GM19351 (cell line): ENCODE results near the gene LMF1.
"Not testable (repeated sequence)": the region's sequence is repeated elsewhere in the genome, so short reads cannot be mapped to it uniquely, and the experiment has no call there.

Experiments
- ATAC-seq: cut with Tn5 transposase; IDR thresholded peaks from one replicate; pipeline ENCODE4 v1.9.1; 2021; ENCODE audit warnings: mild to moderate bottlenecking, moderate library complexity; ENCODE audit not compliant: unreplicated experiment

The LMF1 gene

GRCh38 chr16:886084-886543 is 84.7 kb downstream of the LMF1 start:
- ATAC-seq: no peak

- no peak for ATAC-seq
Measured at GRCh38 chr16:885391-885790, 85.4 kb downstream of the LMF1 start.

GRCh38 chr16:884232-884631 is 86.6 kb downstream of the LMF1 start:
- no peak for ATAC-seq

GRCh38 chr16:883781-884180 is 87.0 kb downstream of the LMF1 start:
- ATAC-seq: no peak

- ATAC-seq: no peak
Measured at GRCh38 chr16:883340-883739, 87.4 kb downstream of the LMF1 start.

GRCh38 chr16:882671-883070 is 88.1 kb downstream of the LMF1 start:
- ATAC-seq: not testable (repeated sequence)

GRCh38 chr16:882256-882655 is 88.5 kb downstream of the LMF1 start:
- no peak for ATAC-seq

- no peak for ATAC-seq
Measured at GRCh38 chr16:881219-882097, 89.3 kb downstream of the LMF1 start.

GRCh38 chr16:880471-881171 is 90.2 kb downstream of the LMF1 start:
- no peak for ATAC-seq

- ATAC-seq: no peak
Measured at GRCh38 chr16:879986-880385, 90.8 kb downstream of the LMF1 start.

- ATAC-seq: no peak
Measured at GRCh38 chr16:879461-879861, 91.3 kb downstream of the LMF1 start.

- ATAC-seq: no peak
Measured at GRCh38 chr16:878886-879285, 91.9 kb downstream of the LMF1 start.

GRCh38 chr16:878072-878784 is 92.6 kb downstream of the LMF1 start:
- ATAC-seq: no peak

- no peak for ATAC-seq
Measured at GRCh38 chr16:877242-878071, 93.3 kb downstream of the LMF1 start.

- no peak for ATAC-seq
Measured at GRCh38 chr16:876523-877241, 94.1 kb downstream of the LMF1 start.

GRCh38 chr16:876041-876335 is 94.8 kb downstream of the LMF1 start:
- no peak for ATAC-seq

- no peak for ATAC-seq
Measured at GRCh38 chr16:875182-876040, 95.4 kb downstream of the LMF1 start.

GRCh38 chr16:874366-875181 is 96.2 kb downstream of the LMF1 start:
- ATAC-seq: no peak
